ENCODE data around the gene DEXI. TPM values are rescaled to one million over a fixed set of nuclear protein-coding genes. Genes with fewer than 3 reads are reported as not detected.

DEXI gene
- total RNA-seq, 4 donors from 2014 or later, result 36.2 to 76.4 (median 56.0) TPM

DNA sequence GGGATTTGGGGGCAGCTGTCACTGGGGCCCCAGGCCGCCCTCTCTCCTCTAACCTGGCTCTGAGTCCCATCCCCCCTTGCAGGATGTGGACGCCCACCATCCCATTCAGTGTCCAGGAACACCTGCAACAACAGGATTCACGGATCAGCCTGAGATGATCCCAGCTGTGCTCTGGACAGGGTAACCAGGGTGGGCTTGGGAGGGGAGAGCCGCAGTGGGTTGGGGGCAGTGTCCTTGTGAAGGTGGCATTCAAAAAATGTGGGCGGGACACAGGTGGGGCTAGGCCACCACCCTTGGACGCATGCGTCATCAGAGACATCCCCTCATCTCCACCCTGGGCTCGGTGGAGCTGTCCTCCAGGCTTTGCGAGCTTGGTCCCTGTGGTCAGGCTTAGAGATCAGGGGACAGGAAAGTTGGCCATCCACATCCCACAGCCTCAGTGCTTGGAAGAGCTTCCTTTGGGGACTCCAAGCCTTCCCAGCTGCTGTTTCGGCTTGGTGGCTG, 19.1 kb downstream of the DEXI start:
- WGBS, 2 donors (ENCODE audit: low coverage in 1 of 2), result 88% methylated on average over 10 of the region's 10 CpGs; no CpG with 5 or more reads in 1 of the 2 donors
- Histone ChIP-seq H3K4me3 (no peak overlapping the region), H3K36me3 (peaks cover 0 to 16% (median 0%) of the 10 kb centered on the region in 4 donors), H3K9me3 (no peaks in the 10 kb centered on the region), H3K27ac (peak overlapping the region in 1 of 4 donors; percentile 52), H3K4me1 (peaks cover 0 to 16% (median 5%) of the 10 kb centered on the region in 4 donors), H3K27me3 (no peaks in the 10 kb centered on the region)
- DNase-seq, result no peak
- intact Hi-C loops (cut with DNase I; ENCODE audit: low total_unique reads) (loop anchor here (10.0 kb wide), 1 partner anchor 98 kb away; no protein-coding TSS in a partner anchor), in situ Hi-C loops (cut with MboI; ENCODE audit: low pct_ligation_motif_present in 1 of 4, low pct_unique_long_range_greater_than_20kb in 1 of 4, low sequenced_read_pairs in 3 of 4) (loop anchor here in 3 of 4 donors (10.0 to 25.0 kb wide), 4 partner anchors 161 to 411 kb away; partner anchors contain the start of gene NUBP1 (in 1 of the 3))
- TF ChIP-seq EP300 (IDR thresholded peaks at IDR 0.05; ENCODE audit: low read depth) (no peak), POLR2AphosphoS5 (IDR thresholded peaks at IDR 0.05) (no peak), POLR2A (IDR thresholded peaks at IDR 0.05) (no peak)
- TF ChIP-seq, protein P1, sequence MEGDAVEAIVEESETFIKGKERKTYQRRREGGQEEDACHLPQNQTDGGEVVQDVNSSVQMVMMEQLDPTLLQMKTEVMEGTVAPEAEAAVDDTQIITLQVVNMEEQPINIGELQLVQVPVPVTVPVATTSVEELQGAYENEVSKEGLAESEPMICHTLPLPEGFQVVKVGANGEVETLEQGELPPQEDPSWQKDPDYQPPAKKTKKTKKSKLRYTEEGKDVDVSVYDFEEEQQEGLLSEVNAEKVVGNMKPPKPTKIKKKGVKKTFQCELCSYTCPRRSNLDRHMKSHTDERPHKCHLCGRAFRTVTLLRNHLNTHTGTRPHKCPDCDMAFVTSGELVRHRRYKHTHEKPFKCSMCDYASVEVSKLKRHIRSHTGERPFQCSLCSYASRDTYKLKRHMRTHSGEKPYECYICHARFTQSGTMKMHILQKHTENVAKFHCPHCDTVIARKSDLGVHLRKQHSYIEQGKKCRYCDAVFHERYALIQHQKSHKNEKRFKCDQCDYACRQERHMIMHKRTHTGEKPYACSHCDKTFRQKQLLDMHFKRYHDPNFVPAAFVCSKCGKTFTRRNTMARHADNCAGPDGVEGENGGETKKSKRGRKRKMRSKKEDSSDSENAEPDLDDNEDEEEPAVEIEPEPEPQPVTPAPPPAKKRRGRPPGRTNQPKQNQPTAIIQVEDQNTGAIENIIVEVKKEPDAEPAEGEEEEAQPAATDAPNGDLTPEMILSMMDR (IDR thresholded peaks at IDR 0.05), result no peak

DNA sequence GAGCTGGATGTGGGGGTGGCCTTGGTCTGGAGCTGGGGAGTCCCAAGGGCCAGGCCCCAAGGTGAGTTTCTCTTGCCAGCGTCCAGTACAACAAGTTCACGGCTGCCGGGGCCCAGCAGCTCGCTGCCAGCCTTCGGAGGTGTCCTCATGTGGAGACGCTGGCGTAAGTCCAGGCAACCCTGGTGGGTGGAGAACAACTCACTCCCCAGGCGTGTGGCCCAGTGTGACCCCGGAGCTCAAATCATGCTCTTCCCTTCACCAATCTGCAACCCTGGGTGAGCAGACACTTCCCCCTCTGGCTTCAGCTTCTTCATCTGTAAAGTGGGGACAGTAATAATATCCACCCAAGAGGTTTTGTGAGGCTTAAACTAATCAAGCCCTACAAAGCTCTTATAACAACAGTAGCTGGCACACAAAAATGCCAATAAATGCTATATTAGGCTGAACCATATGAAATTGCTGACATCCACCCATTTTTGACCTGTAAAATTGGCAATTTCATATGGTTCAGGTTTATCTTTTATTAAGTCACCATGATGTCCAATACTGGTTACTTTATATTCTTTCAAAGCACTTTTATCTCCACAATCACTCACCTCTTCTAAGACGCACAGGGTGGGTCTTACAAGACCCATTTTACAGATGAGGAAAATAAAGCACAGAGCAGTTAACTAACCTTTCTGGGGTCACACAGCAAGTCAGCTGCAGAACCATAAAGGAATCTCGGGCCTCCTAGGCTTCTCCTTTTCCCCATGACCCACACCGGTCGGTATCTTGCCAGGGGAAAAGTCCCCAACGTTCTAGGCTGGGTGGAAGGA, 19.7 kb downstream of the DEXI start:
- peak overlapping the region in 1 of 4 donors; percentile 48 for H3K27ac ChIP-seq
- peaks cover 0 to 16% (median 5%) of the 10 kb centered on the region in 4 donors for H3K4me1 ChIP-seq
- peaks cover 0 to 11% (median 0%) of the 10 kb centered on the region in 4 donors for H3K36me3 ChIP-seq
- DNase-seq, result no peak
- TF ChIP-seq, protein P1 (IDR thresholded peaks at IDR 0.05), result no peak
- TF ChIP-seq POLR2AphosphoS5 (IDR thresholded peaks at IDR 0.05), result no peak
- TF ChIP-seq EP300 (IDR thresholded peaks at IDR 0.05; ENCODE audit: low read depth), result no peak
- no peak for TF ChIP-seq POLR2A (IDR thresholded peaks at IDR 0.05)
- no peaks in the 10 kb centered on the region for H3K9me3 ChIP-seq
- no peaks in the 10 kb centered on the region for H3K27me3 ChIP-seq
- 72 to 94% methylated on average over 2 to 14 of the region's 14 CpGs for WGBS, 2 donors (ENCODE audit: low coverage in 1 of 2)
- no peak overlapping the region for H3K4me3 ChIP-seq
- intact Hi-C loops (cut with DNase I; ENCODE audit: low total_unique reads), result loop anchor here (10.0 kb wide), 1 partner anchor 98 kb away; no protein-coding TSS in a partner anchor
- in situ Hi-C loops (cut with MboI; ENCODE audit: low pct_ligation_motif_present in 1 of 4, low pct_unique_long_range_greater_than_20kb in 1 of 4, low sequenced_read_pairs in 3 of 4), result loop anchor here in 3 of 4 donors (10.0 to 25.0 kb wide), 4 partner anchors 160 to 410 kb away; partner anchors contain the start of gene NUBP1 (in 1 of the 3)

DNA sequence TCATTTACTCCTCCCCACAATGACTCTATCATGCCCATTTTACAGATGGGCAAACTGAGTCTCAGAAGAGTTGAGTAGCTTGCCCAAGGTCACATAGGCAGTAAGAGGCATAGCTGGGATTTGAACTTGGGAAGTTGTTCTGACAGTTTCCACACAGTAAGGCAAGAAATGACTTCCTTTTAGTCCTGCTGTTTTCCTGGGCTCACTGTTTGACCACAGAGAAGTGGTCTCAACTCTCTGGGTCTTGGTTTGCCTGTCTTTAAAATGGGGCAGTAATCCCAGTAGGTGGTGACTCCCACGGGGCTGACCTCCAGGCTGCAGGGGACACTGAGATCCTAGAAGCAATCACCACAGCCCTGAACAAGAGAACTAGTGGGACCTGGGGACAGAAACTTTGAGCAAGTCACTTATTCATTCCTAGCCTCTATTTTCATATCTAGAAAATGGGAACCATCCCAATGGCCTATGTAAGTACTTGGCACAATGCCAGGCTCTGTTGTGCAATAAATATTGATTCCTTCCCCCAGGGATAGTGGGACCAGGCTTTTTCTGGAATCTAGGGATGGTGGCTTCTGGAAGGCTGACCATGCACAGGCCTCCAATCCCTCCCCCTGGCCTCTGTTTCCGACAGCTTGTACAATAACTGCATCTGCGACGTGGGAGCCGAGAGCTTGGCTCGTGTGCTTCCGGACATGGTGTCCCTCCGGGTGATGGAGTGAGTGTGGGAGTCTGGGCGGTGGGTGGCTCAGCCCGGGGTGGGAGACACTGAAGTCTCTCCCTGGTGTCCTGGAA, 20.5 kb downstream of the DEXI start:
- in situ Hi-C loops (cut with MboI; ENCODE audit: low pct_ligation_motif_present in 1 of 4, low pct_unique_long_range_greater_than_20kb in 1 of 4, low sequenced_read_pairs in 3 of 4) (loop anchor here in 3 of 4 donors (10.0 to 25.0 kb wide), 4 partner anchors 159 to 409 kb away; partner anchors contain the start of gene NUBP1 (in 1 of the 3)), intact Hi-C loops (cut with DNase I; ENCODE audit: low total_unique reads) (loop anchor here (10.0 kb wide), 1 partner anchor 97 kb away; no protein-coding TSS in a partner anchor)
- peak overlapping the region in 1 of 4 donors; percentile 48 for H3K27ac ChIP-seq
- WGBS, 2 donors (ENCODE audit: low coverage in 1 of 2), result 90 to 100% methylated on average over 1 to 10 of the region's 10 CpGs
- H3K36me3 ChIP-seq, result peaks cover 0 to 11% (median 0%) of the 10 kb centered on the region in 4 donors
- H3K27me3 ChIP-seq, result no peaks in the 10 kb centered on the region
- no peaks in the 10 kb centered on the region for H3K9me3 ChIP-seq
- DNase-seq, result no peak
- no peak overlapping the region for H3K4me3 ChIP-seq
- TF ChIP-seq, protein P1 (IDR thresholded peaks at IDR 0.05), result no peak
- peak in 1 of 3 donors; percentile 8 for TF ChIP-seq POLR2AphosphoS5 (IDR thresholded peaks at IDR 0.05)
- peaks cover 0 to 16% (median 5%) of the 10 kb centered on the region in 4 donors for H3K4me1 ChIP-seq
